ENCODE data around the gene ZC3H13. TPM values are rescaled to one million over a fixed set of nuclear protein-coding genes. Genes with fewer than 3 reads are reported as not detected.

The ZC3H13 gene
- total RNA-seq, 2 experiments from 2014 or later, result 40.1 to 41.8 TPM

DNA sequence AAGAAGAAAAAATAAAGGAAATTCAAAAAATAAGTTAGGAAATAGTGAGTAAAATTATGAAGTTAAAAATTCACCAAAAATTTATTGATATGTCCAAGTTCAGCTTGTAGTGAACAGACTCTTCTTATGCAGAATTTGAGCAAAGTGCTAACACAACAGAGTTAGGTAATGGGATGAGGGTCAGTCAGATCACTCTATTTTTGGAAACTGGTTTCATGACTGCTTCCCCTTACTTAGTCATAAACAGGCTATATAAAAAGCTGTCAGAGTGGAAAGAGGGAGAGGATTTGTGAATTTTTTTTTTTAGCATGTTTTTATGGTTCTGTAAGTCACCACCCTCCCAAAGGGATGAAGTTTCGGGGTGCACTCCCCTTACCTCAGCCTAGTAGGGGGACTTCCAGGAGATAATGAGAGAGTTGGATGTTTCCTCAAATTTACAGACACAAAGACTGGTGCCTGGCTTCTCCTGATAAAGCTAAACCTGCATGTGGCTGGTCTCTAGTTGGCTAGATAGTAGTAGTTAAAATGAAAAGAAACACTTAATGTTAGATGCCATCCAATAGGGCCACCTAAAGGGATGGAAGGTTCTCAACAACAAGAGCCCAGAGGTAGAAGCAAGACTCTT, 47.8 kb upstream of the ZC3H13 start:
- no peak for ATAC-seq
- POLR2A ChIA-PET, result interaction anchor here (0.8 kb wide), 1 partner anchor 48 kb away, joined by 3 read pairs; the partner anchor contains the start of gene ZC3H13

GRCh38 chr13:46097663-46098062, 45.1 kb upstream of the ZC3H13 start:
- POLR2A ChIA-PET, result no interaction called here
- Mint-ChIP-seq H3K27me3 (peaks cover 2% of the 10 kb centered on the region), H3K9me3 (no peaks in the 10 kb centered on the region), H3K4me1 (ENCODE audit: low read depth) (no peaks in the 10 kb centered on the region), H3K27ac (no peak overlapping the region), H3K4me3 (no peak overlapping the region), H3K36me3 (ENCODE audit: low read depth) (no peaks in the 10 kb centered on the region)
- ATAC-seq (no peak), DNase-seq (no peak)
- TF ChIP-seq, protein P1, sequence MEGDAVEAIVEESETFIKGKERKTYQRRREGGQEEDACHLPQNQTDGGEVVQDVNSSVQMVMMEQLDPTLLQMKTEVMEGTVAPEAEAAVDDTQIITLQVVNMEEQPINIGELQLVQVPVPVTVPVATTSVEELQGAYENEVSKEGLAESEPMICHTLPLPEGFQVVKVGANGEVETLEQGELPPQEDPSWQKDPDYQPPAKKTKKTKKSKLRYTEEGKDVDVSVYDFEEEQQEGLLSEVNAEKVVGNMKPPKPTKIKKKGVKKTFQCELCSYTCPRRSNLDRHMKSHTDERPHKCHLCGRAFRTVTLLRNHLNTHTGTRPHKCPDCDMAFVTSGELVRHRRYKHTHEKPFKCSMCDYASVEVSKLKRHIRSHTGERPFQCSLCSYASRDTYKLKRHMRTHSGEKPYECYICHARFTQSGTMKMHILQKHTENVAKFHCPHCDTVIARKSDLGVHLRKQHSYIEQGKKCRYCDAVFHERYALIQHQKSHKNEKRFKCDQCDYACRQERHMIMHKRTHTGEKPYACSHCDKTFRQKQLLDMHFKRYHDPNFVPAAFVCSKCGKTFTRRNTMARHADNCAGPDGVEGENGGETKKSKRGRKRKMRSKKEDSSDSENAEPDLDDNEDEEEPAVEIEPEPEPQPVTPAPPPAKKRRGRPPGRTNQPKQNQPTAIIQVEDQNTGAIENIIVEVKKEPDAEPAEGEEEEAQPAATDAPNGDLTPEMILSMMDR (IDR thresholded peaks at IDR 0.05), result no peak
- CTCF ChIA-PET, result no interaction called here
- intact Hi-C loops (cut with micrococcal nuclease), result no loop called here

More for the DNA sequence above, 47.8 kb upstream of the ZC3H13 start:
- CTCF ChIA-PET, result no interaction called here
- no peak for DNase-seq
- Mint-ChIP-seq H3K4me3 (no peak overlapping the region), H3K36me3 (ENCODE audit: low read depth) (no peaks in the 10 kb centered on the region), H3K4me1 (ENCODE audit: low read depth) (no peaks in the 10 kb centered on the region), H3K27me3 (peaks cover 3% of the 10 kb centered on the region), H3K27ac (no peak overlapping the region), H3K9me3 (no peaks in the 10 kb centered on the region)
- intact Hi-C loops (cut with micrococcal nuclease), result no loop called here
- TF ChIP-seq, protein P1 (IDR thresholded peaks at IDR 0.05), result no peak

DNA sequence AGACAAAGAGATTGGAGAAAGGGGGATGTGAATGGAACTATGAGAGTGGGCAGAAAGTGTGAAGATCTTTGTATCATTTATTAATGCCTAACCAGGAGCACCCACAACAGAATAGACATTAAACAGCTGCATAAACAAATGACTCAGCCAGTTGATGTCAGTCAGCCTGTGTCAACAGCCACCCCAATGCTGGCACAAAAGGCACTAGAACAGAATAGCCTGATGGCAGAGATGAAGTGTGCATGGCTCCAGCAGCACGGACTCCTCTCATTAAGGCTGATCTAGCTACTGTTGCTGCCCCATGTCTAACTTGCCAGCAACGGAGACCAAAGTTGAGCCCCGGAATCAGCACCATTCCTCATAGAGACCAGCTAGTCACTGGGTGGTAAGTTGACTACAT, 44.5 kb upstream of the ZC3H13 start:
- Mint-ChIP-seq H3K27ac (no peak overlapping the region), H3K36me3 (ENCODE audit: low read depth) (no peaks in the 10 kb centered on the region), H3K9me3 (no peaks in the 10 kb centered on the region), H3K27me3 (peaks cover 6% of the 10 kb centered on the region), H3K4me3 (no peak overlapping the region), H3K4me1 (ENCODE audit: low read depth) (no peaks in the 10 kb centered on the region)
- ATAC-seq (no peak), DNase-seq (no peak)
- intact Hi-C loops (cut with micrococcal nuclease), result no loop called here
- POLR2A ChIA-PET, result no interaction called here
- TF ChIP-seq, protein P1 (IDR thresholded peaks at IDR 0.05), result no peak
- CTCF ChIA-PET, result no interaction called here

GRCh38 chr13:46094478-46094877, 41.9 kb upstream of the ZC3H13 start:
- Mint-ChIP-seq H3K27ac (no peak overlapping the region), H3K4me3 (no peak overlapping the region), H3K4me1 (ENCODE audit: low read depth) (no peaks in the 10 kb centered on the region), H3K27me3 (peaks cover 8% of the 10 kb centered on the region), H3K36me3 (ENCODE audit: low read depth) (no peaks in the 10 kb centered on the region), H3K9me3 (no peaks in the 10 kb centered on the region)
- TF ChIP-seq, protein P1 (IDR thresholded peaks at IDR 0.05), result no peak
- POLR2A ChIA-PET, result interaction anchor here (0.6 to 1.3 kb wide), 4 partner anchors 13 to 34 kb away, joined by 3 read pairs; no protein-coding TSS in a partner anchor
- DNase-seq, result no peak
- intact Hi-C loops (cut with micrococcal nuclease), result no loop called here
- CTCF ChIA-PET, result interaction anchor here (0.7 to 1.3 kb wide), 4 partner anchors 9 to 227 kb away, joined by 3 read pairs; no protein-coding TSS in a partner anchor
- ATAC-seq, result no peak

DNA sequence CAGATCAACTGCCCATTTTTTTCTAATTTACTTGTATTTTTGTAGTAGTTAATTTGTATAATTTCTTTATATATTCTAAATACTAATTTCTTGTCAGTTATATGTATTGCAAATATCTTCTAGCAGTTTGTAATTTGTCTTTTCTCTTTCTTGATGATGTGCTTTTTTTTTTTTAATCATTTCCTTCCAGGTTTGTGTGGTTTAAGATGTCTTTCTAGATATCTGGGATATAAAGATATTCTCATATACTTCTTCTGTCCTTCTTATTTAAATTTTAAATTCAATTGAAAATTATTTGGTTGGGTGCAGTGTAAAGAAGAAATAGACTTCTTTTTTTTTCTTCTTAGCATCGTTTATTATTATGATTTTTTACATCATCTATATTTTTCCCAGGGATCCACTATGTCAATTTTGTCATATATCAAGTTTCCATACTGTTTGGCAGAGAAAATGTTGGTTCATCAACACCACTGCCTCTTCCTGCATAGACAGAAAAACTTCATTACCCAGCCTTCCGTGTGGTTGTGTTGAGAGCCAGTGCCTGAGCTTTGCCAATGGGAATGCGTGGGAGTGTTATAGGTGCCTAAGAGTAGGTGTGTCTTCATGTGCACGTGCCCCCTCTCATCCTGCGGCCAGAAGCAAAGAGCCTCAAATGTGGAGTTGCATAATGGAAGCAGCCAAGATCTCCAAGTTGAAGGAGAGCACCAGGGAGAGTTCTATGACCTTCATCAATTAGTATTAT, 36.4 kb upstream of the ZC3H13 start:
- Mint-ChIP-seq H3K9me3 (no peaks in the 10 kb centered on the region), H3K4me3 (no peak overlapping the region), H3K36me3 (ENCODE audit: low read depth) (no peaks in the 10 kb centered on the region), H3K27ac (no peak overlapping the region), H3K27me3 (peaks cover 6% of the 10 kb centered on the region), H3K4me1 (ENCODE audit: low read depth) (no peaks in the 10 kb centered on the region)
- intact Hi-C loops (cut with micrococcal nuclease), result no loop called here
- no peak for DNase-seq
- POLR2A ChIA-PET, result no interaction called here
- CTCF ChIA-PET, result no interaction called here
- TF ChIP-seq, protein P1 (IDR thresholded peaks at IDR 0.05), result no peak
- no peak for ATAC-seq
